GM13977 (cell line): ENCODE data around the gene AGAP1.

ENCODE experiments used
- DNase-seq: peaks from one replicate; pipeline ENCODE4 v3.0.0; 2012; ENCODE audit warnings: low spot score
- CTCF ChIP-seq: IDR thresholded peaks from 2 replicates; pipeline ENCODE4 v1.5.1; 2012; ENCODE audit warnings: mild to moderate bottlenecking, control low read depth; ENCODE audit not compliant: insufficient read depth; ENCODE audit errors: extremely low read depth, missing control alignments
- in situ Hi-C: fragments of 300-500 bp; cut with MboI; formaldehyde crosslinking; loops from one replicate; pipeline ENCODE4 v1.12.0; 2022; ENCODE audit warnings: low sequenced_read_pairs, low pct_unique_long_range_greater_than_20kb, mixed read lengths, inconsistent platforms; ENCODE audit not compliant: unreplicated experiment

Gene AGAP1

GRCh38 chr2:236158969-236159777 is 665.3 kb downstream of the AGAP1 start:
- TF ChIP-seq CTCF = no peak
- no peak for DNase-seq
- in situ Hi-C loops = no loop called here

DNA sequence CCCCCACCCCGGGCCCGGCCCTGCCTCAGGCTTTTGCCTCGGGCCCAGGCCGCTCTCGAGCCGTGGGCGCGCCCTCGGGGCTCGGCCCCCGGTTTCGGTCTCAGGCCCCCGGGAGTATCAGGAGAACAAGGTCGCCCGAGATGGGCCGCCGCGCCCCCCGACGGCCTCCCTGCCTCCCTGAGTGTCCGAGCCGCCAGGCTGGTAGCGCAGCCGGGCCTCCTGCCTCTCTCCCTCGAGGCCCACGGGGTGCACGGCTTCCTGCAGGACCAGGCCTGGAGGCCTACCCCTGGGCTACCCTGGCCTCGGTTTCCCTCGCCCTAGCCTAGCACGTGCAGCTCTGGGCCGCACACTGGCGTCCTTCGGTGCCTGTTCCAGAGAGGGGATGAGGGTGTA is 665.9 kb downstream of the AGAP1 start:
- TF ChIP-seq CTCF = no peak
- in situ Hi-C loops = no loop called here
- peak; percentile 29 for DNase-seq

GRCh38 chr2:236160366-236161081 is 666.7 kb downstream of the AGAP1 start:
- peak; percentile 19 for DNase-seq
- no peak for TF ChIP-seq CTCF
- in situ Hi-C loops = no loop called here

DNA sequence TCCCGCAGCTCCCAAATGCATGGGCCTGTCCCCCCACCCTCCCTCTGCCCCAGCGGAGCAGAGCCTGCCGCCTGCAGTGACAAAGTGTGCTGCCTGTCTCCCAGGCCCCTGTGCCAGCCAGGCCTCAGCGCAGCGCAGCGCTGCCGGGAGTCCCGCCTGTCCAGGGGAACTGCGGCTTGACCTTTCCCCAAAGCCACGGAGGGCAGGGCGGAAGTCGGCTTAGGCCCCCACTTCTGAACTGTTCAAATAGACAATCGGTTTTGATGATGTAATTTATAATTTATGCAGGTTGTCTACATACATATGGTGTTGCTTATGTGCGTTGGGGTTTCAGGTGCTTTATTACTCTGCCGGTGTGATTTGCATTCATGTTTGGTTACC is 667.2 kb downstream of the AGAP1 start:
- in situ Hi-C loops = no loop called here
- peak; percentile 41 for DNase-seq
- no peak for TF ChIP-seq CTCF

DNA sequence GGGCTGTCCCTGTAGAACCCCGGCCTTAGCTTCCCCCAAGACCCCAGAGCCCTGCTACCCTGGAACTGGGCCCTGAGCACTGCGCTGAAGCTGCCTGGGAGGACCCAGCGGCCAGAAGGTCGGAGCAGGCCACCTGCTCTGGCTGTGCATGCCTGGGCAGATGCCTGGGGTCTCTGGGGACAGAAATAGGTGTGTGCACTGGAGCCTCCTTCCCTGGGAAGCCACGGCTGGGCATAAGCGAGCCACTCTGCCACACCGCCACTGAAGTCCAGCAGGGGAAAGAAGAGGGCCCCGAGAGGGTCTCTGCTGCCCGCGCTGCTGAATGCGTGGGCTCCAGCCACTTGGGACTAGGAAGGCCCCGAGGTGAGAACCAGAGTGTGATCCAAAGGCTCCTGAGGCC is 667.7 kb downstream of the AGAP1 start:
- no peak for TF ChIP-seq CTCF
- in situ Hi-C loops = no loop called here
- no peak for DNase-seq

DNA sequence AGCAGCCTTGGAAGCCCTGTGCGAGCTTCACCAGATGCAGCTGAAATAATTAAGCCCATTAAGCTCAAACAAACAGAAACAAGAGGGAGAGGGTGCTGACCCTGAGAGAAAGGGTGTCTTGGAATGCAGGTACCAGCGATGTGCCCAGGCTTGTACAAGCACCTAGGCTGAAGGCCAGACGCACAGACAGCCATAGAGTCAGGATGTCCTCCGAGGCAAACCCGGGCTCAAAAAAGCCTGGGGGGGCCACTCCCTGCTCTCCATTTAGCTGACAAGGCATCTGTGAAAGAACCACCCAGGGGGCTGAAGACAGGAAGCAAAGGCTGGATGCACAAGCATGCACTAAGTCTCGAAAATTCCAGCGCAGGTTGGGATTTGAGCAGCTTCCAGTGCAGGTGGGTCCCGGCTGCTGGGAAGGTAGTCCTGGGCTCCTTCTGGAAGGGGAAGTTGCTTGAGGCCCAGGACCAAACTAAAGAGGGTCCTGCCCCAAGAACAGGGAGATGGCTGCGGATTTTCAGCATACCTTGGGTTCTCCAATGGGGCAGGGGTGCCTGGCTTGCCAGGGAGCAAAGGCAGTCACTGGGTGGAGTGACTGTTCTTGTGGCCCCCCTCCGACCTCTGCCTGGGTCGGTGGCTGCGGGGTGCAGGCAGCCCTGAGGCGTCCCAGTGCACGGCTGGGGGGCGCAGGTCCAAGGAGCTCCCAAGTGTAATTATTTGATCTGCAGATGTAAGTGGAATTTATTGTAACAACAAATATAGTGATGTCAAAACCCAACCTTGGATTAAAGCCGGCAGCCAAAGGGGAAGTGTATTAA is 668.4 kb downstream of the AGAP1 start:
- DNase-seq = peak; percentile 47
- in situ Hi-C loops = no loop called here
- no peak for TF ChIP-seq CTCF
